AML-193 (cell line): ENCODE results near the gene MRLN.
"Not testable (repeated sequence)": the region's sequence is repeated elsewhere in the genome, so short reads cannot be mapped to it uniquely, and the experiment has no call there.

Experiments
- DNase-seq, 2 experiments: peaks; one replicate each; lab custom pipeline; 2025; lab: John Stamatoyannopoulos, UW

MRLN gene

DNA sequence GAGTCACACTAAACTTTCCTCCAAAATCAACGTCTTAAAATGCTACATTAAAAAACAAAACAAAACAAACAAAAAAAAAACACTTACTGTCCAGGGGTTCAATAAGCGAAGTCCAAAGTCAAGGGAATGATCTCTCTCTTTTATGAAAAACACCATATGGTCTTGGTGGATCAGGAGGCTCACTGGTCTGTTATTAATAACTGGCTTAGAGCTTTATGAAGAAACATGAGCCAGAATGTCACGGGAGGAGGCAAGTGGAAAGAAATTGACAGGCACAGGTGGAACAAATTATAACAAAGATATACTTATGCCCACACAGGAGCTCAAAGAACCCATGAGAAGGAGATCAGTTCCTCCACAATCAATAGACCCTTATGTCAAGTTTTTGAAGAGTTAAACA is at the start of gene MRLN:
MRLN (minus strand) TSS at position 189 of the 400 bp plus-strand sequence.
- DNase-seq, result no peak

- DNase-seq, result no peak
Measured at GRCh38 chr10:59801171-59801570, 47.9 kb upstream of the MRLN start.

DNA sequence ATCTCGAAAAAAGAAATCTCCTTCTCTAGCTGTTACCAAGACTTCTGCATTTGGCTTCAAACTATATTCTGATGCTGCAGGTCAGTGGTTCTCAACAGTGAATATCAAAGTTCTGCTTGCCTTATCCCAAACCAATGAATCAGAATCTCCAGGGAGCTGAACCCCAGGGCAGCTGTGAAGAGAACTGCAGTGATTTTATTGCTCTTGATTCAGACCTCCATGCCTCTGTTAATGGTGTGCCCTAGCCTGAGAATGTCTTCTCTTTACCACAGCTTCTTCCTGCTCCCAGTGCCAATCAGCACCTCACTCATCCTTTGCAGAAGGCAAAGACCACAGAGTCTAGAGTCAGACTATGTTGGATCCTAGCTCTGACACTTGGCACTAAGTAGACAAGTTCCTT is 46.2 kb upstream of the MRLN start:
- no peak for DNase-seq

DNA sequence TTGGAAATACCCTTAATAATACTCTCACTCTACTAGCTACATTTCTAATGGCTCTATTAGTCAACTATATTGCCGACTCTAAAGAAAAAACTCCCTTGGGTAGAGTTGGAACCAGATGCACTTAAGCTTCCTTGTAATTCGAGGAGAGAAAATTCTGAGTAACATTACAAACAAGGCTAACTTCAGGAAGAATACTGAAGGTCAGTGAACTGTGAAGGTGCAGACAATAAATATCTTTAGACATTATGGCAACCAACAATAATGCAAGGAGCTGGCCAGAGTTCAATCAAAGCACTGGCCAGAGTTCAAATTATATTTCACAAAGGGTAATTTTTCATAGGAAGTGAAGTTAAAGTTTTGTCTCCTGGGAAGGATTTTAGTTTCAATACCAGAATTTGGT is 40.7 kb upstream of the MRLN start:
- DNase-seq, result no peak

DNA sequence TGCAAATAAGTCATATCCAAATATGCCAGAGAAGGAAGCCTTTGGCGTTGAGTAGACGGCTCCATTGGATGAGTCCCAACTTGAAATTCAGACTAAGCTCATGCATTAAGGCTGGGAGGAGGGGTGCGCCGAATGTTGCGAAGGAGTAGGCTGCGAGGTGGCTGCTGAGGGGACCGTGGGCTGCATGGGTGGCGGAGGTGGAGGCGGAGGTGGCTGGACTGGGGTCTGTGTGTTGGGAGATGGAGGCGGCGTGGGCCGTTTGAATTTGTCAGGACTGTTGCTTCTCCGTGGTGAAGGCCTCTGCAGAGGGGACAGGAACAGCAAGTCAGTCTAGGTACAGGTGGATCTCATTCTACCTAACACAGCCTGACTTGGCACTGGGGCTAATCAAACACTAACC is 39.6 kb upstream of the MRLN start:
- DNase-seq, result no peak

DNA sequence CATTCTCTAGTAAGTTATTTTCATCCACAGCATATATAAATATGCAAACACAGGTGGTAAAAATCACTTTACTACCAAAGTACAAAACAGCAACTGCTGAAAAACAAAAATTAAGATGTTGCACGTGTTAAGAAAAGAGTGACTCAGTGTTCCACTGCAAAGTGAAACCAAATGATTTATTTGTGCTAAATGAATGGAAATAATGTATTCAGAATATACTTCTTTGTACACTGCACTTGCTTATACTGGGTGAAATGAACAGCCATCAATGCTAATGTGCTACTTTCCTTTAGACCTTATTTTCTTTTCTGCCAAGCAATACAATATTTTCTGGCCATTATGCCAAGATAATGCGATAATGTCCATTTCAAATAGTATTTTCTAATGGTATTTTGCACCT is 38.3 kb upstream of the MRLN start:
- DNase-seq, result no peak

GRCh38 chr10:59790080-59790479 is 36.8 kb upstream of the MRLN start:
- DNase-seq, result not testable (repeated sequence)

- DNase-seq, result not testable (repeated sequence)
Measured at GRCh38 chr10:59788914-59789313, 35.7 kb upstream of the MRLN start.

DNA sequence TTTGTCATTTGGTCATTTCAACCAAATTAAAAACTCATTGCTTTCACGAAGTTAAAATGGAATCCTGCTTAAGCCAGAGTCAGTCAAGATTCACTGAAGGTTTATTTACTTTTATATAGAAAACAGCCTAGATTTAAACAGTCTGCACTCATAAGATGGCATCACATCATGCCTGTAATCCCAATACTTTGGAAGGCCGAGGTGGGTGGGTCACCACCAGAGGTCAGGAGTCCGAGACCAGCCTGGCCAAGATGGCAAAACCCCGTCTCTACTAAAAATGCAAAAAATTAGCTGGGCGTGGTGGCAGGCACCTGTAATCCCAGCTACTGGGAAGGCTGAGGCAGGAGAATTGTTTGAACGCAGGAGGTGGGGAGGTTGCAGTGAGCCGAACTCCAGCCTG is 33.8 kb upstream of the MRLN start:
- DNase-seq, result not testable (repeated sequence)

GRCh38 chr10:59785476-59785875 is 32.2 kb upstream of the MRLN start:
- not testable (repeated sequence) for DNase-seq

- DNase-seq, result no peak
Measured at GRCh38 chr10:59781511-59781910, 28.3 kb upstream of the MRLN start.

- DNase-seq, result no peak
Measured at GRCh38 chr10:59779756-59780533, 26.7 kb upstream of the MRLN start.

- no peak for DNase-seq
Measured at GRCh38 chr10:59774451-59774850, 21.2 kb upstream of the MRLN start.

GRCh38 chr10:59773088-59773487 is 19.8 kb upstream of the MRLN start:
- no peak for DNase-seq

- DNase-seq, result no peak
Measured at GRCh38 chr10:59771162-59771807, 18.0 kb upstream of the MRLN start.

DNA sequence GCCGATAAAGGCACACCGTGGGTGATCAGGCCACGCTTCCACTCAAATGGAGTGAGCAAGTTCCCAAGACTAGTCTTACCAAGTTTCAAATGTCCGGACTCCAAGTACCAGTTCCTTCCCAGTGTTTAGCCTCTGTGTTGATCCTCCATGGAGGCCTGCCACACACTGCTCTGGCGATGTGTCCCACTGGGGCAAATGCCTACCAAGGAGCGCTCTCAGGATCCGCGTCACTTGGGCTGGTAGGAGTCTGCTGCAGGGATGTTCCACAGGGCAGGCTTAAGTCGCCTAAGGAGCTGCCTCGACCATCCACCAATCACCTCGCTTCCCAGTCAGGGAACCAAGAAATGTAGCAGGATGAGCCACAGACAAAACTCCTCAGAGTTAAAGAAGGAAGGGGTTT is 17.4 kb upstream of the MRLN start:
- no peak for DNase-seq

- no peak for DNase-seq
Measured at GRCh38 chr10:59762505-59762904, 9.2 kb upstream of the MRLN start.

DNA sequence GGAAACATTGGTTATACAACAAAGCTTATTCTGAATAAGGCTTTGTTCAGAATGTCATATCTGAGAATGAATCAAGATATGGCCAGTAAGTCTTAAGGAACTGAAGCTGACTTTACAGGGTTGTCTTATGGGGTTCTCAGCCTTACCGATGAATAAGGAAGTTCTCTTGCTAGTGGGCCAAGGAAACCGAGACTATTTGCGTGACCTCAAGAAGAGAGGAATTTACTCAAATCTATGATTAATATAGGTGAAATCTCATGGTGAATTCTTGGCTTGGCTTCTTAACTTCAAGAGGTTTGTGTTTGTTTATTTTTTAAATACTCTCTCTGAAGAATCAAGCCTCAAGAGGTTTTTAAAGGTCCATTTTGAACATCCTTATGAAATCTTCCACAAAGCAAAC is 4.7 kb upstream of the MRLN start:
- DNase-seq, result no peak

- no peak for DNase-seq
Measured at GRCh38 chr10:59754951-59755350, 1.7 kb upstream of the MRLN start.

- DNase-seq, result no peak
Measured at GRCh38 chr10:59752278-59752940, 846 bp downstream of the MRLN start.

DNA sequence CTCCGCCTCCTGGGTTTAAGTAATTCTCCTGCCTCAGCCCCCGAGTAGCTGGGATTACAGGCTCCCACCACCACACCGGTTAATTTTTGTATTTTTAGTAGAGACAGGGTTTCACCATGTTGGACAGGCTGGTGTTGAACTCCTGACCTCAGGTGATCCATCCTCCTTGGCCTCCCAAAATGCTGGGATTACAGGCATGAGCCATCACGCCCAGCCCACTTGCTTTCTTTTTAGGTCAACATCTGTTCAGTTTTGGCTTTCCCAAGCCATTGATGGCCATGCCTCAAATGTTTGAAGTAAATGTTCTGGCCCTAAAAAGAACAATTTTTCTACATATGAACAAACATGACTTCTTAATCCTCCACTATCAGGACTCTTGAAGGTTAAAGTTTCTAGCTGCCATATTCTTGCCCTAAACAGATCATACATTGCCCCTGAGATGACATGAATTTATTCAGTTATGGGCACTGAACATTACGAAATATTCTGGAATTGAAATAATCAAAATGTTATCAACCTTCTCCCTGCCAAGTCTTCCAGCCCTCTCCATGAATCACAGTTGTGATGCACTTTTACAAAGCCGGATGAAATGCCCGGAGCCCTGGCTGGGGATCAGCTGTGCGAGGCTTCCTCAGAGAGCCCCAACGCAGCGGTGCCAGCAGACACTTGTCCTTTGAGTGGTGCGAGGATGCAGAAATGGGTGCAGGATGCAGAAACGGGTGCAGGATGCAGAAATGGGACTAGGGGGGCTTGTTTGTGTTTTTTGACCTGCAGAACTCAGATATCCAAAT is 2.9 kb downstream of the MRLN start:
- DNase-seq, result no peak

DNA sequence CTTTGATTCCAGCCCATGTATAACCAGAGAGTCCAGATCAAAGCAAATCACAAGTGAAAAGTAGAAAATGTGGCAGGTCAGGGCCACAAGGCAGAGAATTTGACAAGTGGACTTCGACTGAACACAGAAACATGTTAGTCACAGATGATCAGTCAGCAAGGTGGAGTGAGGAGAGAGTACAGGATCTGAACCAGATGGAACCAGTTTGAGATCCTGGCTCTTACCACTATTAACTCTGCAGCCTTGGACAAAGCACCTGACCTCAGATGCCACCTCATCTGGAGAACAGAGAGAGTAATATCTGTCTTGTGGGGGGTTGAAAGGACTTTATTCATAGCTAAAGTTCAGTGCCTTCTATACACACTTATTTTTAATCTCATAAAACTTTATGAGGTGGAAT is 4.4 kb downstream of the MRLN start:
- DNase-seq, result no peak
